ENCODE results near the gene MARCHF3.
"Not testable (repeated sequence)": the region's sequence is repeated elsewhere in the genome, so short reads cannot be mapped to it uniquely, and the experiment has no call there.

Gene MARCHF3

GRCh38 chr5:127025467-127025866, 4.9 kb downstream of the MARCHF3 start:
- TF ChIP-seq CTCF (IDR thresholded peaks at IDR 0.05; ENCODE audit: insufficient read depth, low read depth, low read length, missing control alignments), result no peak
- no peak overlapping the region for H3K4me3 ChIP-seq (ENCODE audit: low read length)
- DNase-seq (ENCODE audit: low read depth), result no peak

DNA sequence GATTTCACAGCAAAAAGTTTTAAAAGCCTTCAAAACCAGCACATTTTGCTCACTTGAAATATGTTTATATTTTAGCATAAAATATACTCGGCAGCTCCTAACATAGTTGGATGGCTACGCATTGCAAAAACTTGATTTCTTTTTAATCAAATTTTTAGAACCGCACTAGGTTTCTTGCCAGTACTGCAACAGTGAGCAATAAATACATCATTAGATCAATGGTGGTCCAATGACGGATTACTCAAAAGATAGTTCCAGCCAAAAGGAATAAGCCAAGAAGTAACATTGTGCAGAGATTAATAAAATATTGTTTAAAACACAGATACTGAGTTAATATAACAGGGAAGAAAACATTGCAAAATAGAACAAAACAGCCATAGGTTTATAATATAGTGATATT, 5.5 kb downstream of the MARCHF3 start:
- DNase-seq (ENCODE audit: low read depth), result no peak
- TF ChIP-seq CTCF (IDR thresholded peaks at IDR 0.05; ENCODE audit: insufficient read depth, low read depth, low read length, missing control alignments), result no peak
- H3K4me3 ChIP-seq (ENCODE audit: low read length), result no peak overlapping the region

- DNase-seq (ENCODE audit: low read depth); H3K4me3 ChIP-seq (ENCODE audit: low read length): not testable (repeated sequence)
Observed at GRCh38 chr5:127023552-127024191, 6.7 kb downstream of the MARCHF3 start.

GRCh38 chr5:127022846-127023245, 7.5 kb downstream of the MARCHF3 start:
- no peak overlapping the region for H3K4me3 ChIP-seq (ENCODE audit: low read length)
- TF ChIP-seq CTCF (IDR thresholded peaks at IDR 0.05; ENCODE audit: insufficient read depth, low read depth, low read length, missing control alignments), result no peak
- no peak for DNase-seq (ENCODE audit: low read depth)

DNA sequence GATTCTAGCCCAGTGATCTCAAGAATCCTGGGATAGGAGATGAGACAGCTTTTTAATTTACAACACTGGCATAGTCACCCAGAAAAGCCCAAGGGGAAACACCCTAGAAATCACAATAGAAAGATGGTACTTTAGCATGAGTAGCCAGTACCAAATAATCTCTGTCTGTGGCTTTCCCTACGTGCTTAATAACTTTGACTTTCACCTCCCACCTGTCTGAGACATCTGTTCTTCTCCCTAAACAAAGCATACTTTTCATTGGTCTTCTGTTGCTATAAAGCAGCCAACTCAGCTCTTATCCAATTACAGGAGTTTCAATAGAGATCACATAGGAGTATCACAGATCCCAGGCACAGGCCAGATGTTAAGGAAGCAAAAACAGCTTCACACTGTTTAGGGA, 10.4 kb downstream of the MARCHF3 start:
- no peak overlapping the region for H3K4me3 ChIP-seq (ENCODE audit: low read length)
- TF ChIP-seq CTCF (IDR thresholded peaks at IDR 0.05; ENCODE audit: insufficient read depth, low read depth, low read length, missing control alignments), result no peak
- no peak for DNase-seq (ENCODE audit: low read depth)

- not testable (repeated sequence) for DNase-seq (ENCODE audit: low read depth)
Observed at GRCh38 chr5:127016722-127017121, 13.6 kb downstream of the MARCHF3 start.

GRCh38 chr5:127015716-127016115, 14.6 kb downstream of the MARCHF3 start:
- H3K4me3 ChIP-seq (ENCODE audit: low read length), result no peak overlapping the region
- no peak for DNase-seq (ENCODE audit: low read depth)
- no peak for TF ChIP-seq CTCF (IDR thresholded peaks at IDR 0.05; ENCODE audit: insufficient read depth, low read depth, low read length, missing control alignments)

More at GRCh38 chr5:127016722-127017121, 13.6 kb downstream of the MARCHF3 start:
- H3K4me3 ChIP-seq (ENCODE audit: low read length), result not testable (repeated sequence)

DNA sequence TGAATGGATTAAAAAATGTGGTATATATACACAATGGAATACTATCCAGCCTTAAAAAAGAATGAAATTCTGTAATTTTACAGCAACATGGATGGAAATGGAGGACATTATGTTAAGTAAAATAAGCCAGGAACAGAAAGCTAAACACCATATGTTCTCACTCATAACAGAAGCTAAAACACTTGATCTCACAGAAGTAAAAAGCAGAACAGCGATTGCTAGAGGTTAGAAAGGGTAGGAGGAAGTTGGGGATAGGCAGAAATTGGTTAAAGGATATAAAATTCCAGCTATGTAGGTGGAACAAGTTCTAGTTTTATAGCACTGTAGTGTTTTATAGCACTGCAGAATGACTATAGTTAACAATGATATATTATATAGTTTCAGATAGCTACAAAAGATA, 15.8 kb downstream of the MARCHF3 start:
- no peak overlapping the region for H3K4me3 ChIP-seq (ENCODE audit: low read length)
- TF ChIP-seq CTCF (IDR thresholded peaks at IDR 0.05; ENCODE audit: insufficient read depth, low read depth, low read length, missing control alignments), result no peak
- no peak for DNase-seq (ENCODE audit: low read depth)
